GM21619 (cell line): ENCODE measurements around the gene ATP8B3.

ENCODE experiments used
- ATAC-seq: cut with Tn5 transposase; IDR thresholded peaks from one replicate; pipeline ENCODE4 v1.9.1; 2021; ENCODE audit not compliant: unreplicated experiment

ATP8B3 gene, protein sequence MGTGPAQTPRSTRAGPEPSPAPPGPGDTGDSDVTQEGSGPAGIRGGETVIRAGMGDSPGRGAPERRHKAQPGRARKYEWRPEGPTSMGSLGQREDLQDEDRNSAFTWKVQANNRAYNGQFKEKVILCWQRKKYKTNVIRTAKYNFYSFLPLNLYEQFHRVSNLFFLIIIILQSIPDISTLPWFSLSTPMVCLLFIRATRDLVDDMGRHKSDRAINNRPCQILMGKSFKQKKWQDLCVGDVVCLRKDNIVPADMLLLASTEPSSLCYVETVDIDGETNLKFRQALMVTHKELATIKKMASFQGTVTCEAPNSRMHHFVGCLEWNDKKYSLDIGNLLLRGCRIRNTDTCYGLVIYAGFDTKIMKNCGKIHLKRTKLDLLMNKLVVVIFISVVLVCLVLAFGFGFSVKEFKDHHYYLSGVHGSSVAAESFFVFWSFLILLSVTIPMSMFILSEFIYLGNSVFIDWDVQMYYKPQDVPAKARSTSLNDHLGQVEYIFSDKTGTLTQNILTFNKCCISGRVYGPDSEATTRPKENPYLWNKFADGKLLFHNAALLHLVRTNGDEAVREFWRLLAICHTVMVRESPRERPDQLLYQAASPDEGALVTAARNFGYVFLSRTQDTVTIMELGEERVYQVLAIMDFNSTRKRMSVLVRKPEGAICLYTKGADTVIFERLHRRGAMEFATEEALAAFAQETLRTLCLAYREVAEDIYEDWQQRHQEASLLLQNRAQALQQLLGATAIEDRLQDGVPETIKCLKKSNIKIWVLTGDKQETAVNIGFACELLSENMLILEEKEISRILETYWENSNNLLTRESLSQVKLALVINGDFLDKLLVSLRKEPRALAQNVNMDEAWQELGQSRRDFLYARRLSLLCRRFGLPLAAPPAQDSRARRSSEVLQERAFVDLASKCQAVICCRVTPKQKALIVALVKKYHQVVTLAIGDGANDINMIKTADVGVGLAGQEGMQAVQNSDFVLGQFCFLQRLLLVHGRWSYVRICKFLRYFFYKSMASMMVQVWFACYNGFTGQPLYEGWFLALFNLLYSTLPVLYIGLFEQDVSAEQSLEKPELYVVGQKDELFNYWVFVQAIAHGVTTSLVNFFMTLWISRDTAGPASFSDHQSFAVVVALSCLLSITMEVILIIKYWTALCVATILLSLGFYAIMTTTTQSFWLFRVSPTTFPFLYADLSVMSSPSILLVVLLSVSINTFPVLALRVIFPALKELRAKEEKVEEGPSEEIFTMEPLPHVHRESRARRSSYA (N-terminal part only)

GRCh38 chr19:1811942-1812425, at the start of gene ATP8B3:
Gene ATP8B3, minus strand, starts transcription at chr19:1812276. Its CDS starts 540 bp downstream, at chr19:1811736.
- ATAC-seq = peak; percentile 11

DNA sequence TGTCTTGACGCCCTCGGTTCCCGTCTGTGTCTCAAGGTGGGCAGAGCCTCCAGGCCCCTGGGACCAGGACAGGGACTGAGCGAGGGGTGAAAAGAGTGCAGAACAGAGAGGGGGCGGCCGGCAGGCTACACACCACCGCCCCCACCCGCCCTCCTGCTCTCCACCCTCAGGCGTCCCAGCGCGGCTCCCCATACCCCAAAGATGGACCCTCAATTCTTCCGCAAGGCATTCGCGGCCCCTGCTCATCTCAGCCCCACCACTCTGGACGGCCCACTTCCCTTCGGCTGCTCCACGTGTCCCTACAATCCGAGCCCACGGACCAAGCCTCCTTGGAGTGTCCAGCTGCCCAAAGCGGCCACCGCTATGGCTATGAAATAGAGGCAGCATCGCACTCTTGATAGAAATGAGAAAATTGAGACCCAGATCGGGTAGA, 49.5 kb upstream of the ATP8B3 start:
- no peak for ATAC-seq

- no peak for ATAC-seq
These were observed 48.9 kb upstream of the ATP8B3 start for GRCh38 chr19:1860821-1861598.

DNA sequence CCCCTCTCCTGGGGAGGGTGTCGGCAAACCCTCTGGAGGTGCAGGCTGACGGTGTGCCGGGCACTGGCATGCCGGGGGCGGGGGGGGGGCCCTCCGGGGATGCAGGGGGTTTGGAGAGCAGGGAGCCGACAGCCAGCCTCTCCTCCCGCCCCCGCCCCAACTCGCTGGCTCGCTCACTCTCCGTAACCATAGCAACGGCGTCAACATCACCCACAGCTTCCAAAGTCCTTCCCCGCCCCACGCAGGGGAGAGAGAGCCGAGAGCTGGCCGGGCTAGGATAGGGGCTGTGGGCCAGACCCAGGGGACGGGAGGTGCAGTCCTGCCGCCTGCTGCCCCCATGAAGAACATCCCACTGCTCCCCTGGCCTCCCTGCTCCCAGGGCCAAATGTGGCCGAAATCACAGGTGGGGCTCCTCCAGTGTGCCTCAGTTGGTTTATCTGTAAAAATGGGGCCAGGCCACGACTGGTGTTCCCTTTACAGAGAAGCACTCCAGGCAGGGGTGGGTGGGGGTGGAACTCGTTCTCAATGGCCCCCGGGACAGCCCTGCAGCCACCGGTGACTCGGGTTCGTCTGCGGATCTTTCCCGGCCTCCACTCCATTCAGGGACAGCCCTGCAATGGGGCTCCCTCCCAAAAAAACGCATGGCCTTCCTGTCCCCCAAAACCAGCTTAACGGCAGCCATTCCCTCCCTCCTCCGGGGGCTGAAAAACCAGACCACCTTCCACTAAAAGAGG, 48.1 kb upstream of the ATP8B3 start:
- no peak for ATAC-seq

DNA sequence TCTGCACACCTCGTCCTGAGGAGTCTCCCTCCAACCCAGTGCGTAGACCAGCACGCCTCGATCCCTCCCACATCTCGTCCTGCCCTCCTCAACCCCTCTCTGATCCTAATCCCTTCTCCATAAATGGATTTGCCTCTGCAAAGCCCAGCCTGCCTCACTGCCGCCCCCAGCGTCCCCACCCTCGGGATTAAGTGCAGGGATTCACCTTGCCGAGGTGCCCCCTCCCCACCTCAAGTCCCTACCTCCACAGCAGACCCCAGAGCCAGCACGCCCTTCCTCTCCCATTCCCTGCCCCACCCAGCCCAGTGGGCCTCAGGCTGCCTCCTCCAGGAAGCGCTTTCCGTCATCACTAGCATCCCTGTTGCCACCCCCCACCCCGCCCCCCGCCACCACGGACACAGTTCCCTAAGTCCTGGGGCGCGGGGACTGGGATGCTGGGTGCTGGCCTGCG, 47.3 kb upstream of the ATP8B3 start:
- ATAC-seq = no peak

- ATAC-seq = no peak
These were observed 46.5 kb upstream of the ATP8B3 start for GRCh38 chr19:1858412-1859081.

DNA sequence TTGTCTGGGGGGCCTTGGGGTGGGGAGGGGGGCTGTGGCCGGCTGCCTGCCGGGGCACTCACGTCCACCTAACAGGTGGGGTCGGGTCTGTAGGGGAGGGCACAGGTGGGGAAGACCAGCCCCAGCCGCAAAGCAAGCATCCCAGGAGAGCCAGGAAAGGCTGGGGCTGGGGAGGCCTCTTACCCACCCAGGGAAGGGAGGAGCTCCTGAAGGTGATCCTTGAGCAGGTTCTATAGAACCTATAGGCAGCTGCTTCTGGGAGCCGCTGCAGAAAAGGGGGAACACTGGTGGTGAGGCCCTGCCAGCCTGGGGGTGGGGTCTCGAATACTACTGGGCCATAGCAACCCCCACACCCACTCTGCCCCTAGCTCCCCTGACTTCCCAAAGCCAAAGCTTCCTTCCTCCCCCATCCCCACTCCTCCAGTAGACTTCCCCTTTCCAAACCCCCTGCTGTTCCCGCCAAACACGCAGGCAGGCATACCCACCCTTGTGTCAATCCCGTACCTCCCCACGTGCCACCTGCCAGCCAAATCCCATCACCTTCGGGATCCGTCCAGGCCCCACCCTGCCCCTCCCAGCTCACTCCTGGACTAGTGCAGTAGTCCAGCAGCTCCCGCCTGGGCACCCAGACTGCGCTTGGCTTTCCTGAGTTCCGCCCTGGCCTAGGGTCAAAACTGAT, 45.7 kb upstream of the ATP8B3 start:
- no peak for ATAC-seq

GRCh38 chr19:1856698-1857603, 44.9 kb upstream of the ATP8B3 start:
- no peak for ATAC-seq

- ATAC-seq = no peak
These were observed 44.2 kb upstream of the ATP8B3 start for GRCh38 chr19:1856345-1856697.

DNA sequence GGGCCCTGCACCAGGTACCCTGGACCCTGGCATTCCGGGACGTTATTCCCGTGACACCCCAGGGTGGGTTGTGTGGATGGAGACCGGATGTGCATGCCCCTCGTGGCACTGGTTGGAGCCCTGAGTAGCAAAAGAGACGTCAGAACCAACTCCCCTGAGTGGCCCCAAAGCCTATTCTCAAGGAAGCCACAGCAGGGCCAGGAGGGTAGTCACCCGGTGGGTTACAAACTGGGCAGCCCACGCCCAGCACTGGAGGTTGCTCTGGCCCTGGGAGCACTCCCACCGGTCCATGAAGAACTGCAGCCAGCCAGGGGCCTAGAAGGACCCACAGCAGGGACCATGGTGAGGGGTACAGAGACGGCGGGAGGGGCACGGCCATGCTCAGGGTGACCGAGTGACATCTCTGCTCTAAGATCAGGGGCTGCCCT, 43.8 kb upstream of the ATP8B3 start:
- ATAC-seq = peak; percentile 4

DNA sequence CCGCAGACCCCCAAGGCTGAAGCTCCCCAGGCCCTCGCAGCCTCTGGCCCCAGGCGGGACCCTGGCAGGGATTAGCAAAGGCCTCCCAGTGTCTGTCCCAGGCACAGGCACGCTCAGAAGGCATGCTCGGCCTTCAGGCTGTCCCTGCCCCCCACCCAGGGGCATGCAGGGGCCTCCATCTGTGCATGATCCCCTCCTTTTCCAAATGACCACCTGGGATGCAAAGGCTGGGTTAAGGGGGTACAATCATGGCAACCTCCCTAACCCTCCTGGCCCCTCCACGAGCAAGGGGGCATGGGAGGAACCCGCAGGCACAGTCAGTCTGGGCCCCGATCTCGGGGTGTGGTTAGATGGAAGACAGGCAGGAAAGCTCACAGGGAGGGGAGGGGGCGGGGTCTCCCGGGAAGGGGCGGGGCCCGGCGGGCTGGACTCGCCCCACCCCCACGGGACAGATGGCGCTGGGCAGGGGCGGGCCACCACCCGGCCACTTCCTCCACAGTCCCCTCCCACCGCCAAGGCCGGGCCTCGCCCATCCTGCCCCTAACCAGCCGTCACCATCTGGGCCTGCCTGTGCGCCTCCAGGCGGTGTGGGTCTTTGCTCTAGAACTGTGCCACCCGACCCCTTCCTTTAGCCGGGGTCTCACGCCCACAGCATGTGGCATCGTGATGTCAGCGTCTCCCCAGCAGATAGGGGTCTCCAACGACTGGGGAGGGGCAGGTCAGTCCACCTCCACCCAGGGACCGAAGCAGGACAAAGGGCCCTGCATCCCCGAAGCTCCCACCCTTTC, 43.2 kb upstream of the ATP8B3 start:
- ATAC-seq = peak; percentile 45

DNA sequence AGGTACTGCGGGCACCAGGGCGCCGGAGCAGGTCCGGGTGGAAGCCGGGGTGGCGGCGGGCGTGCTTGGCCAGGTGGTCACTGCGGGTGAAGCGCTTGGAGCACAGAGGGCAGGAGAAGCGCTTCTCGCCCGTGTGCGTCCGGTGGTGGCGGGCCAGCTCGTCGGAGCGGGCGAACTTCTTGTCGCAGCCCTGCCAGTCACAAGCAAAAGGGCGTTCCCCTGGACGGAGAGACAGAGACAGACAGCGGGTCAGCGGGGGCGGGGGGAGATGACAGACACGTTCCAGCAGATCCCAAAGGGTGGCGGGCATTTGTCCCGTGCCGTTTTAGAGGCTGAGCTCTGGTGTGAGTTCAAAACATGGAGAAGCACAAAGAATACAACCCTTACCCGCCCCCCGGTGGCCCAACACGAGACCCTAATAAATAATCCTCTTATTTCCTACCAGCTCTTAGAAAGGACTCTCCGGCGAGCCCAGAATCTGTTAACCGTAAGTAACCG, 42.5 kb upstream of the ATP8B3 start:
- ATAC-seq = no peak

- no peak for ATAC-seq
These were observed 42.0 kb upstream of the ATP8B3 start for GRCh38 chr19:1854039-1854541.

DNA sequence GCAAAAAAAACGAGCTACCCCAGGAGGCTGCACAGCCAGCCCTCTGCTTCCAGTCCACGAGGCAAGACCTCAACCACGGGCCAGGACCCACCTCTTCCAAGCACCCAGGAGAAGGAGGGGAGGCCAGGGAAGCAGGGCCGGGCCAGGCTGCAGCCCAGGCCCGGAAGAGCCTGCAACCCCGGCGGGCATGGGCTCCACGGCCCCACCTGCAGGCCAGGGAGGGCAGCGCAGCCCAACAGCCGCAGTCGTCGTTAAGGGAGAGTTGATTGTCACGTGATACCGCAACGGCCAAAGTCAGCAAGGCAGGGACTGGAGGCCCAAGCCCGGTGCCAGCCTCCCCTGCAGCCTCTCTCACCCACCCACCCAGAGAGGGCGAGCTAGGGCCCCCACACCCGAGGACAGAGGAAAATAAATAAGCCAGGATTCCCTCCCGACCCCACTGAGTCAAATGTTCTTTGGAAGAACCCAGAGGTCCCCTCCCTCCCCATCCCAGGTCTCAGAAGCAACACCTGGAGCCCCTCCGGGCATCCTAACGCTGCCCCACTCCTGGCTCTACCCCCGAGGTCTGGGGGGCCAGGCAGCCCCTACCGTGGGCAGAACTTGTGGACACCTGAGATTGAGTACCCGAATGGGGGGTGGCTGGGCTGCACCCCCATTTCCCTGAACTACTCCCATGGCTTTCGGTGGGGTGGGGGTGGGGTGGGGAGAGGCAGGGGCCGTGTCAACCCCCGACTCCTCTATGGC, 41.4 kb upstream of the ATP8B3 start:
- no peak for ATAC-seq

DNA sequence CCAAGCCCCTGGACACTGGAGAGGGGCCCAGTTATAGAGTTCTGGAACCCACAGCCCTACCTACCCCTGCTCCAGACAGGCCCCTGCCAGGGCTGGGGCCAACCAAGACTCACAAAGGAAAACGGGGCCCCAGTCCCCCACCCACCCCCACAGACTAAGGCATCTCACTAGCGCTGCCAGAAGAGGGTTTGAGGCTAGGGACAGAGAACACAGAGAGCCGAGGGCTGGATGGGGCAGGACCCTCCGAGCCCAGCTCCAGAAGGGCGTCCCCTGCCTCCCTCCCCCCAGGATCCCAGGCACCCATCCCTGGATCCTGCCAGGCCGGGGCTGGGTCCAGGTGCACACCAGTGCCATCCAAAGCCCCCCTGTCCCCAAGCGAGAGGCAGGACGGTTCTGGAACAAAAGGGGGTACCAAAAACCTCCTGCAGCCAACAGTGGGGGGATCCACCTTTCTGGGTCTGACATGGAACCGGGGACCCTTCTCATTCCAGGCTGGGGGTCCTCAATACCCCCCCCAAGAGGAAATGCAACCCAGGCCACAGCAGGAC, 40.6 kb upstream of the ATP8B3 start:
- no peak for ATAC-seq
